B cell (primary cell): ENCODE results near the gene RAC2.

Experiments
- EZH2 ChIP-seq: IDR thresholded peaks from 2 replicates; pipeline ENCODE4 v1.6.1; 2012; ENCODE audit warnings: borderline replicate concordance, low read depth, mild to moderate bottlenecking, moderate library complexity, low read length; ENCODE audit not compliant: insufficient read depth, poor library complexity, severe bottlenecking
- TF ChIP-seq, protein P1 (sequence below): fragments of 200-600 bp; IDR thresholded peaks from one replicate; pipeline ENCODE4 v1.8.0; 2022; ENCODE audit warnings: antibody characterized with exemption, mild to moderate bottlenecking

DNA sequence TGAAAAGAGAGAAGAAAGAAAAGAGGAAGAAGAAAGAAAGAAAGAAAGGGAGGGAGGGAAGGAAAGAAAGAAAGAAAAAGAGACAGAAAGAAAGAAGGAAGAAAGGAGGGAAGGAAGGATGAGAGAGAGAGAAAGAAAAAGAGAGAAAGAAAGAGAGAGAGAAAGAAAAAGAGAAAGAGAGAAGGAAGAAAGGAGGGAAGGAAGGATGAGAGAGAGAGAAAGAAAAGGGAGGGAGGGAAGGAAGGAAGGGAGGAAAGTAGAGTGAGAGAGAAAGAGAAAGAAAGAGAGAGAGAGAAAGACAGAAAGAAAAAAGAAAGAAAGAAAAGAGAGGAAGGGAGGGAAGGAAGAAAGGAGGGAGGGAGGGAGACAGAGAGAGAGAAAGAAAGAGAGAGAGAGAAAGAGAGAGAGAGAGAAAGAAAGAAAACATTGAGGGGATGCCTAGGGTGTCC is 11.5 kb upstream of the RAC2 start:
- TF ChIP-seq, protein P1, sequence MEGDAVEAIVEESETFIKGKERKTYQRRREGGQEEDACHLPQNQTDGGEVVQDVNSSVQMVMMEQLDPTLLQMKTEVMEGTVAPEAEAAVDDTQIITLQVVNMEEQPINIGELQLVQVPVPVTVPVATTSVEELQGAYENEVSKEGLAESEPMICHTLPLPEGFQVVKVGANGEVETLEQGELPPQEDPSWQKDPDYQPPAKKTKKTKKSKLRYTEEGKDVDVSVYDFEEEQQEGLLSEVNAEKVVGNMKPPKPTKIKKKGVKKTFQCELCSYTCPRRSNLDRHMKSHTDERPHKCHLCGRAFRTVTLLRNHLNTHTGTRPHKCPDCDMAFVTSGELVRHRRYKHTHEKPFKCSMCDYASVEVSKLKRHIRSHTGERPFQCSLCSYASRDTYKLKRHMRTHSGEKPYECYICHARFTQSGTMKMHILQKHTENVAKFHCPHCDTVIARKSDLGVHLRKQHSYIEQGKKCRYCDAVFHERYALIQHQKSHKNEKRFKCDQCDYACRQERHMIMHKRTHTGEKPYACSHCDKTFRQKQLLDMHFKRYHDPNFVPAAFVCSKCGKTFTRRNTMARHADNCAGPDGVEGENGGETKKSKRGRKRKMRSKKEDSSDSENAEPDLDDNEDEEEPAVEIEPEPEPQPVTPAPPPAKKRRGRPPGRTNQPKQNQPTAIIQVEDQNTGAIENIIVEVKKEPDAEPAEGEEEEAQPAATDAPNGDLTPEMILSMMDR = peak; percentile 42
- no peak for TF ChIP-seq EZH2
